ENCODE results near the gene TEKT2. TPM values are rescaled to one million over a fixed set of nuclear protein-coding genes. Genes with fewer than 3 reads are reported as not detected.

Gene TEKT2
- total and polyA plus RNA-seq, 2 of the 8 experiments (the other 6 are each of a cell fraction or from before 2014, with no cell fraction given), result 1.6 to 1.7 TPM

DNA sequence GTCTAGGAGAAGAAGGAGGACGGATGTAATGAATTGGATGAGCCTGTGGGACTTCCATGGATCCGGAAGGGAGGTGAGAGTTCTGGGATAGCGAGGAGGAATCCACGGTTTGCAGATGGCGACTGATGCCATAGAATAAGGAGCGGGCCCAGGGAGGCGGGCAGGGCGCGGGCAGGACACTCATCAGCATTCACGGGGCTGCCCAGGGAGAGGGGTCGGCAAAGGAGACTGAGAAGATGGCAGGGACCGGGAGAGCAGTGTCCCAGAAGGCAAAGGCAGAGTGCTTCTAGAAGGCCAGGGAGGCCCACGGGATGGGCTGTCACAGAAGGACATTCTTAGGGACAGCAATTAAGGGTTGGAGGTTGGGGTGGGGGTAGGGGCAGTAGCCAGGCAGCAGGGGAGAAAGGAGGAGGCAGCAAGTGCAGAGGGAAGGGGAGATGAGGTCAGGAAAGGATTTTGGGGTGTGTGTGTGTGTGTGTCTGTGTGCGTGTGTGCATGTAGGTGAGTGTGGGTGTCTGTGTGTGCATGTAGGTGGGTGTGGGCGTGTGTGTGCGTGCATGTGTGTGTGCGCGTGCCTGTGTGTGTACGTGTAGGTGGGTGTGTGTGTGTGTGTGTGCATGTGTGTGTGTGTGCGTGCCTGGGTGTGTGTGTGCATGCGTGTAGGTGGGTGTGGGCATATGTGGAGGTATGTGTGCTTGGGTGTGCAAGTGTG, 42.3 kb downstream of the TEKT2 start (continued):
- TF ChIP-seq, protein P1, sequence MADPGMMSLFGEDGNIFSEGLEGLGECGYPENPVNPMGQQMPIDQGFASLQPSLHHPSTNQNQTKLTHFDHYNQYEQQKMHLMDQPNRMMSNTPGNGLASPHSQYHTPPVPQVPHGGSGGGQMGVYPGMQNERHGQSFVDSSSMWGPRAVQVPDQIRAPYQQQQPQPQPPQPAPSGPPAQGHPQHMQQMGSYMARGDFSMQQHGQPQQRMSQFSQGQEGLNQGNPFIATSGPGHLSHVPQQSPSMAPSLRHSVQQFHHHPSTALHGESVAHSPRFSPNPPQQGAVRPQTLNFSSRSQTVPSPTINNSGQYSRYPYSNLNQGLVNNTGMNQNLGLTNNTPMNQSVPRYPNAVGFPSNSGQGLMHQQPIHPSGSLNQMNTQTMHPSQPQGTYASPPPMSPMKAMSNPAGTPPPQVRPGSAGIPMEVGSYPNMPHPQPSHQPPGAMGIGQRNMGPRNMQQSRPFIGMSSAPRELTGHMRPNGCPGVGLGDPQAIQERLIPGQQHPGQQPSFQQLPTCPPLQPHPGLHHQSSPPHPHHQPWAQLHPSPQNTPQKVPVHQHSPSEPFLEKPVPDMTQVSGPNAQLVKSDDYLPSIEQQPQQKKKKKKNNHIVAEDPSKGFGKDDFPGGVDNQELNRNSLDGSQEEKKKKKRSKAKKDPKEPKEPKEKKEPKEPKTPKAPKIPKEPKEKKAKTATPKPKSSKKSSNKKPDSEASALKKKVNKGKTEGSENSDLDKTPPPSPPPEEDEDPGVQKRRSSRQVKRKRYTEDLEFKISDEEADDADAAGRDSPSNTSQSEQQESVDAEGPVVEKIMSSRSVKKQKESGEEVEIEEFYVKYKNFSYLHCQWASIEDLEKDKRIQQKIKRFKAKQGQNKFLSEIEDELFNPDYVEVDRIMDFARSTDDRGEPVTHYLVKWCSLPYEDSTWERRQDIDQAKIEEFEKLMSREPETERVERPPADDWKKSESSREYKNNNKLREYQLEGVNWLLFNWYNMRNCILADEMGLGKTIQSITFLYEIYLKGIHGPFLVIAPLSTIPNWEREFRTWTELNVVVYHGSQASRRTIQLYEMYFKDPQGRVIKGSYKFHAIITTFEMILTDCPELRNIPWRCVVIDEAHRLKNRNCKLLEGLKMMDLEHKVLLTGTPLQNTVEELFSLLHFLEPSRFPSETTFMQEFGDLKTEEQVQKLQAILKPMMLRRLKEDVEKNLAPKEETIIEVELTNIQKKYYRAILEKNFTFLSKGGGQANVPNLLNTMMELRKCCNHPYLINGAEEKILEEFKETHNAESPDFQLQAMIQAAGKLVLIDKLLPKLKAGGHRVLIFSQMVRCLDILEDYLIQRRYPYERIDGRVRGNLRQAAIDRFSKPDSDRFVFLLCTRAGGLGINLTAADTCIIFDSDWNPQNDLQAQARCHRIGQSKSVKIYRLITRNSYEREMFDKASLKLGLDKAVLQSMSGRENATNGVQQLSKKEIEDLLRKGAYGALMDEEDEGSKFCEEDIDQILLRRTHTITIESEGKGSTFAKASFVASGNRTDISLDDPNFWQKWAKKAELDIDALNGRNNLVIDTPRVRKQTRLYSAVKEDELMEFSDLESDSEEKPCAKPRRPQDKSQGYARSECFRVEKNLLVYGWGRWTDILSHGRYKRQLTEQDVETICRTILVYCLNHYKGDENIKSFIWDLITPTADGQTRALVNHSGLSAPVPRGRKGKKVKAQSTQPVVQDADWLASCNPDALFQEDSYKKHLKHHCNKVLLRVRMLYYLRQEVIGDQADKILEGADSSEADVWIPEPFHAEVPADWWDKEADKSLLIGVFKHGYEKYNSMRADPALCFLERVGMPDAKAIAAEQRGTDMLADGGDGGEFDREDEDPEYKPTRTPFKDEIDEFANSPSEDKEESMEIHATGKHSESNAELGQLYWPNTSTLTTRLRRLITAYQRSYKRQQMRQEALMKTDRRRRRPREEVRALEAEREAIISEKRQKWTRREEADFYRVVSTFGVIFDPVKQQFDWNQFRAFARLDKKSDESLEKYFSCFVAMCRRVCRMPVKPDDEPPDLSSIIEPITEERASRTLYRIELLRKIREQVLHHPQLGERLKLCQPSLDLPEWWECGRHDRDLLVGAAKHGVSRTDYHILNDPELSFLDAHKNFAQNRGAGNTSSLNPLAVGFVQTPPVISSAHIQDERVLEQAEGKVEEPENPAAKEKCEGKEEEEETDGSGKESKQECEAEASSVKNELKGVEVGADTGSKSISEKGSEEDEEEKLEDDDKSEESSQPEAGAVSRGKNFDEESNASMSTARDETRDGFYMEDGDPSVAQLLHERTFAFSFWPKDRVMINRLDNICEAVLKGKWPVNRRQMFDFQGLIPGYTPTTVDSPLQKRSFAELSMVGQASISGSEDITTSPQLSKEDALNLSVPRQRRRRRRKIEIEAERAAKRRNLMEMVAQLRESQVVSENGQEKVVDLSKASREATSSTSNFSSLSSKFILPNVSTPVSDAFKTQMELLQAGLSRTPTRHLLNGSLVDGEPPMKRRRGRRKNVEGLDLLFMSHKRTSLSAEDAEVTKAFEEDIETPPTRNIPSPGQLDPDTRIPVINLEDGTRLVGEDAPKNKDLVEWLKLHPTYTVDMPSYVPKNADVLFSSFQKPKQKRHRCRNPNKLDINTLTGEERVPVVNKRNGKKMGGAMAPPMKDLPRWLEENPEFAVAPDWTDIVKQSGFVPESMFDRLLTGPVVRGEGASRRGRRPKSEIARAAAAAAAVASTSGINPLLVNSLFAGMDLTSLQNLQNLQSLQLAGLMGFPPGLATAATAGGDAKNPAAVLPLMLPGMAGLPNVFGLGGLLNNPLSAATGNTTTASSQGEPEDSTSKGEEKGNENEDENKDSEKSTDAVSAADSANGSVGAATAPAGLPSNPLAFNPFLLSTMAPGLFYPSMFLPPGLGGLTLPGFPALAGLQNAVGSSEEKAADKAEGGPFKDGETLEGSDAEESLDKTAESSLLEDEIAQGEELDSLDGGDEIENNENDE (IDR thresholded peaks at IDR 0.05; ENCODE audit: insufficient replicate concordance, low read length), result no peak
- TF ChIP-seq YY1 (IDR thresholded peaks at IDR 0.05; ENCODE audit: low read depth, low read length) (no peak), RNF2 (IDR thresholded peaks at IDR 0.05; ENCODE audit: borderline replicate concordance, low read depth, low read length, missing control alignments, poor library complexity, severe bottlenecking) (no peak), ZNF274 (IDR thresholded peaks at IDR 0.05; ENCODE audit: borderline replicate concordance, extremely low read depth, low read length) (no peak), TAF7 (optimal IDR thresholded peaks at IDR 0.05; ENCODE audit: borderline replicate concordance, low read depth, low read length) (no peak), SP1 (IDR thresholded peaks at IDR 0.05; ENCODE audit: low read depth, low read length) (no peak), BACH1 (IDR thresholded peaks at IDR 0.05; ENCODE audit: low read length) (no peak), EGR1 (IDR thresholded peaks at IDR 0.05; ENCODE audit: borderline replicate concordance, low read depth, low read length) (no peak), POLR2AphosphoS5 (IDR thresholded peaks at IDR 0.05; ENCODE audit: low read depth, low read length) (no peak), KDM4A (IDR thresholded peaks at IDR 0.05; ENCODE audit: low read depth, low read length, severe bottlenecking) (no peak)
